Right lobe of liver (tissue), 6 donors: ENCODE results near the gene CYP27C1. TPM values are rescaled to one million over a fixed set of nuclear protein-coding genes. Genes with fewer than 3 reads are reported as not detected.
A peak's percentile ranks its signal among the peaks of the same experiment; 100 is the strongest.
"Not testable (repeated sequence)": the region's sequence is repeated elsewhere in the genome, so short reads cannot be mapped to it uniquely, and the experiment has no call there.

Source experiments
- ATAC-seq, 4 donors: fragments of 200-7000 bp; cut with Tn5 transposase; one replicate each; pipeline ENCODE4 v1.9.1; 2020; ENCODE audit warnings: mild to moderate bottlenecking in 4 of 4, moderate library complexity in 4 of 4
- DNase-seq, 3 donors: peaks; one replicate each; pipeline ENCODE4 v3.0.0-alpha.2; 2020
- H3K27ac ChIP-seq, 3 donors: fragments of 200-600 bp; one replicate each; pipeline ENCODE4 v1.8.0; 2022
- H3K27me3 ChIP-seq, 2 donors: fragments of 200-600 bp; one replicate each; pipeline ENCODE4 v1.8.0; 2022
- H3K36me3 ChIP-seq, 4 donors: fragments of 200-600 bp; sonication (generic) in 1 of 4; one replicate each; pipeline versions ENCODE4 v1.5.1 to v1.8.0; 2017 to 2022; ENCODE audit warnings: control low read depth in 1 of 4
- H3K4me1 ChIP-seq, 4 donors: fragments of 200-600 bp; sonication (generic) in 1 of 4; one replicate each; pipeline versions ENCODE4 v1.5.1 to v1.8.0; 2017 to 2022; ENCODE audit warnings: control low read depth in 1 of 4
- H3K4me3 ChIP-seq, 3 donors: fragments of 200-600 bp; one replicate each; pipeline ENCODE4 v1.8.0; 2022
- H3K9me3 ChIP-seq, 4 donors: fragments of 200-600 bp; sonication (generic) in 1 of 4; one replicate each; pipeline versions ENCODE4 v1.5.1 to v1.8.0; 2017 to 2022; ENCODE audit warnings: control low read depth in 1 of 4
- CTCF ChIP-seq, 4 donors: fragments of 200-600 bp in 3 of 4; fragments of 450-650 bp in 1 of 4; IDR thresholded peaks; one replicate each; pipeline versions ENCODE4 v1.5.1 to v1.8.0; 2016 to 2022; ENCODE audit warnings: antibody characterized with exemption in 4 of 4, mild to moderate bottlenecking in 2 of 4
- POLR2A ChIP-seq: fragments of 450-650 bp; IDR thresholded peaks from one replicate; pipeline ENCODE4 v1.6.1; 2017; ENCODE audit warnings: antibody characterized with exemption, mild to moderate bottlenecking
- WGBS: methylation state at CpG from one replicate; pipeline ENCODE4 v1.1.6; 2018; ENCODE audit warnings: low coverage, low lambda C conversion rate; ENCODE audit not compliant: insufficient coverage; ENCODE audit errors: missing lambda C conversion rate; 5-methylcytosine and 5-hydroxymethylcytosine counted together
- intact Hi-C, 2 donors: fragments of 100-400 bp; cut with DNase I; formaldehyde crosslinking; loops; one replicate each; pipeline versions ENCODE4 v1.11.2 to v1.14.1; 2022
- total RNA-seq, 6 experiments: library from RNA; depleted of rRNA in 2 of 6; stranded (reverse); fragments of >200 nt in 2 of 6; fragmentation: NEBNext Ultra II Directional in 3 of 6; extraction: Animal tissue kit (Norgen Biotek cat#: 25700) in 3 of 6; gene quantifications; one replicate each; pipeline versions ENCODE4 v1.1.0 to v1.2.4, GENCODE V29; 2016 to 2023
- donor health status: DM: no; HTN: yes; CAD: no.
- donor health status: DM: no; HTN: no; CAD: no.
- donor health status: DM: no; HTN: no; CAD: no.
- donor health status: DM: no; HTN: yes; CAD: no.
- donor health status: DM: no; HTN: yes; CAD: no.

The CYP27C1 gene
- total RNA-seq, 6 experiments from 2014 or later: 0.05 TPM; not detected in 5

- DNase-seq (no peak), ATAC-seq (no peak)
- intact Hi-C loops: no loop called here
- 79% methylated on average over 4 of the region's 4 CpGs for WGBS
- Histone ChIP-seq H3K36me3 (no peaks in the 10 kb centered on the region), H3K9me3 (no peaks in the 10 kb centered on the region), H3K4me1 (peaks cover 0 to 22% (median 8%) of the 10 kb centered on the region in 4 donors), H3K27ac (no peak overlapping the region), H3K4me3 (no peak overlapping the region), H3K27me3 (no peaks in the 10 kb centered on the region)
- TF ChIP-seq CTCF (IDR thresholded peaks at IDR 0.05) (no peak), POLR2A (no peak)
Measured at GRCh38 chr2:127229555-127229954, 9.5 kb upstream of the CYP27C1 start.

- ATAC-seq (no peak), DNase-seq (no peak)
- 86% methylated on average over 5 of the region's 5 CpGs for WGBS
- Histone ChIP-seq H3K4me3 (no peak overlapping the region), H3K4me1 (peaks cover 0 to 22% (median 8%) of the 10 kb centered on the region in 4 donors), H3K27me3 (no peaks in the 10 kb centered on the region), H3K36me3 (no peaks in the 10 kb centered on the region), H3K9me3 (no peaks in the 10 kb centered on the region), H3K27ac (no peak overlapping the region)
- TF ChIP-seq CTCF (IDR thresholded peaks at IDR 0.05) (no peak), POLR2A (no peak)
- intact Hi-C loops: no loop called here
Measured at GRCh38 chr2:127228102-127228501, 8.0 kb upstream of the CYP27C1 start.

- H3K9me3 ChIP-seq, H3K27me3 ChIP-seq, intact Hi-C loops, H3K4me3 ChIP-seq, ATAC-seq, H3K27ac ChIP-seq, H3K36me3 ChIP-seq, DNase-seq: not testable (repeated sequence)
- WGBS: 100% methylated on average over 3 of the region's 5 CpGs
- peaks cover 0 to 22% (median 8%) of the 10 kb centered on the region in 4 donors for H3K4me1 ChIP-seq
Measured at GRCh38 chr2:127227264-127227660, 7.2 kb upstream of the CYP27C1 start.

- WGBS: 17% methylated on average over 7 of the region's 10 CpGs
- no peak for TF ChIP-seq CTCF (IDR thresholded peaks at IDR 0.05)
- no peak for TF ChIP-seq POLR2A
- Histone ChIP-seq H3K9me3 (no peaks in the 10 kb centered on the region), H3K27ac (no peak overlapping the region), H3K4me3 (no peak overlapping the region), H3K4me1 (peaks cover 0 to 20% (median 6%) of the 10 kb centered on the region in 4 donors), H3K36me3 (no peaks in the 10 kb centered on the region), H3K27me3 (no peaks in the 10 kb centered on the region)
- peak; percentile 83 to 84 (median 83) for DNase-seq
- peak; percentile 80 to 84 (median 82) for ATAC-seq
- intact Hi-C loops: no loop called here
Measured at GRCh38 chr2:127226520-127227263, 6.6 kb upstream of the CYP27C1 start.

GRCh38 chr2:127226132-127226519 is 6.0 kb upstream of the CYP27C1 start:
- no peak for ATAC-seq
- no peak overlapping the region for H3K4me3 ChIP-seq

More at GRCh38 chr2:127226132-127226519, 6.0 kb upstream of the CYP27C1 start:
- H3K27ac ChIP-seq: no peak overlapping the region
- no peaks in the 10 kb centered on the region for H3K27me3 ChIP-seq
- H3K36me3 ChIP-seq: no peaks in the 10 kb centered on the region
- intact Hi-C loops: no loop called here
- DNase-seq: no peak
- TF ChIP-seq POLR2A: no peak
- no peak for TF ChIP-seq CTCF (IDR thresholded peaks at IDR 0.05)
- peaks cover 0 to 16% (median 4%) of the 10 kb centered on the region in 4 donors for H3K4me1 ChIP-seq
- no peaks in the 10 kb centered on the region for H3K9me3 ChIP-seq
- WGBS: no CpG with 5 or more reads among the region's 9 CpGs
